Tibial nerve (tissue), 4 donors: ENCODE data around the gene ZNF285. TPM values are rescaled to one million over a fixed set of nuclear protein-coding genes. Genes with fewer than 3 reads are reported as not detected.

Experiments used
- DNase-seq, 2 donors: peaks; one replicate each; pipeline ENCODE4 v3.0.0-alpha.2; 2019; ENCODE audit warnings: low spot score in 2 of 2
- H3K27ac ChIP-seq, 4 donors: fragments of 200-600 bp; sonication (generic) in 3 of 4; one replicate each; pipeline ENCODE4 v1.5.1; 2017 to 2019; ENCODE audit warnings: mild to moderate bottlenecking in 1 of 4
- H3K27me3 ChIP-seq, 2 donors: fragments of 200-600 bp; sonication (generic) in 1 of 2; one replicate each; pipeline versions ENCODE4 v1.5.1 to v1.6.0; 2017 to 2019
- H3K36me3 ChIP-seq, 3 donors: fragments of 200-600 bp; sonication (generic); one replicate each; pipeline ENCODE4 v1.5.1; 2018 to 2019
- H3K4me1 ChIP-seq, 4 donors: fragments of 200-600 bp; sonication (generic) in 3 of 4; one replicate each; pipeline ENCODE4 v1.5.1; 2017 to 2019
- H3K4me3 ChIP-seq, 4 donors: fragments of 200-600 bp; sonication (generic) in 3 of 4; one replicate each; pipeline ENCODE4 v1.5.1; 2017 to 2019; ENCODE audit warnings: mild to moderate bottlenecking in 1 of 4, moderate library complexity in 1 of 4
- H3K9me3 ChIP-seq, 4 donors: fragments of 200-600 bp; sonication (generic) in 3 of 4; one replicate each; pipeline ENCODE4 v1.5.1; 2017 to 2019
- CTCF ChIP-seq, 5 experiments: fragments of 200-600 bp in 3 of 5; fragments of 450-650 bp in 2 of 5; sonication (generic) in 3 of 5; IDR thresholded peaks; one replicate each; pipeline ENCODE4 v1.5.1; 2016 to 2019; ENCODE audit warnings: antibody characterized with exemption in 5 of 5, mild to moderate bottlenecking in 3 of 5, moderate library complexity in 2 of 5
- EP300 ChIP-seq, 2 donors: sonication (generic); formaldehyde crosslinking; IDR thresholded peaks; one replicate each; pipeline ENCODE4 v1.6.1; 2017; ENCODE audit warnings: antibody characterized with exemption in 2 of 2, mild to moderate bottlenecking in 1 of 2
- POLR2A ChIP-seq, 2 donors: fragments of 450-650 bp; IDR thresholded peaks; one replicate each; pipeline ENCODE4 v1.6.1; 2017; ENCODE audit warnings: antibody characterized with exemption in 2 of 2, mild to moderate bottlenecking in 2 of 2, moderate library complexity in 2 of 2
- WGBS, 2 donors: methylation state at CpG; one replicate each; pipeline ENCODE4 v1.1.5; 2018; 5-methylcytosine and 5-hydroxymethylcytosine counted together
- total RNA-seq, 4 donors: library from RNA; depleted of rRNA; stranded (reverse); fragments of >200 nt; gene quantifications; one replicate each; pipeline ENCODE4 v1.1.0, GENCODE V29; 2016

ZNF285 gene
- total RNA-seq: 1 to 10 TPM; 1.9 to 6.1 (median 2.2) TPM

GRCh38 chr19:44401139-44402115 is at the start of gene ZNF285:
TSS of gene ZNF285 (minus strand) at chr19:44401608. CDS start at chr19:44397213, 4,395 bp downstream.
- Histone ChIP-seq H3K27ac (peak within 1 kb of the TSS in 1 of 4 donors; percentile 38), H3K4me1 (no peaks in the 10 kb centered on the region), H3K36me3 (peaks cover 0 to 14% (median 0%) of the 10 kb centered on the region in 3 donors), H3K27me3 (no peaks in the 10 kb centered on the region), H3K4me3 (peak within 1 kb of the TSS; percentile 14 to 51 (median 42)), H3K9me3 (peaks cover 0 to 80% (median 5%) of the 10 kb centered on the region in 4 donors)
- WGBS, 2 donors: 8% methylated on average over 43 of the region's 43 CpGs
- TF ChIP-seq CTCF (IDR thresholded peaks at IDR 0.05) (no peak), EP300 (IDR thresholded peaks at IDR 0.05) (peak in 1 of 2 donors; percentile 37), POLR2A (IDR thresholded peaks at IDR 0.05) (no peak)
- DNase-seq: peak; percentile 67 to 80

DNA sequence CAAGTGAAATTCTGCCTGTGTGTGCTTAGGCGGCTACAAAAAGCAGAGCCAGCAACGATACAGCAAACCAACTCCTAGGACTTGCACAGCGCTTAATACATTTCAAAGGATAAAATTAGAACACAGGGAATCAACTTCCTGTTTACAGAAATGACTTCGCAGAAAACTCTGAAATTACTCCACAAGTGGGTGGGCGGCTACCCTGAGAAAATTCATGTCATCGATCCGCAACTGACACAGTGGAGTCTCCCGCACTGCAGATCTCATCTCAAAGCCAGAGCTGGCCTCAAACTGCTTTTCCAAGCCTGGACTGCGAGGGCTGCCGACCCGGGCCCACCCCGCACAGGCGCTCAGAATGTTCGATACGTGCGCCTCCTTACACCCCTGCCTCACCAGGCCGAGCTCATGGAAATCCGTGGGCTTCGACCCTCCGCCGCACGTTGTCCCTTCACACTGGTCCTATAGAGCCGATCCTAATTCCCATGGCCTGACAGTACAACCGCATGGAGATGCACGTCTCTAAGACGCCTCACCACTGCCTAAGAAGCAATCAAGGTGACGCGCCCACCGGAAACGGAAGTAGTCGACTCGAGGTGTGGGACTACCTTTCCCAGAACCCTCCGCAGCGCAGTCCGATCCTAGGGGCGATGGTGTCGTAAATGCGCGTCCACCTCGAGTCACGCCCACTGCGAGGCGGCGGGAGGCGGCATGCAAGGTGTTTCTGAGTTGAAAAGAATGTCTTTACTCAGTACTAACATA is 46.7 kb upstream of the ZNF285 start, which contains the start of gene ZNF229:
Gene ZNF229, minus strand, starts transcription at position 557 of the 759 bp plus-strand sequence. CDS start 5,625 bp downstream, outside the sequence.
- WGBS, 2 donors: 3 to 5% methylated on average over 33 to 44 of the region's 45 CpGs
- Histone ChIP-seq H3K36me3 (peaks cover 0 to 38% (median 0%) of the 10 kb centered on the region in 3 donors), H3K4me3 (peak within 1 kb of the TSS; percentile 37 to 53 (median 46)), H3K27ac (peak within 1 kb of the TSS in 1 of 4 donors; percentile 28), H3K4me1 (peaks cover 0 to 12% (median 3%) of the 10 kb centered on the region in 4 donors), H3K9me3 (peaks cover 0 to 97% (median 7%) of the 10 kb centered on the region in 4 donors), H3K27me3 (no peaks in the 10 kb centered on the region)
- peak in 1 of 2 donors; percentile 36 for TF ChIP-seq EP300 (IDR thresholded peaks at IDR 0.05)
- no peak for TF ChIP-seq CTCF (IDR thresholded peaks at IDR 0.05)
- no peak for TF ChIP-seq POLR2A (IDR thresholded peaks at IDR 0.05)
- peak; percentile 23 to 55 for DNase-seq

- H3K27ac ChIP-seq: no peak overlapping the region
- peaks cover 0 to 97% (median 23%) of the 10 kb centered on the region in 4 donors for H3K9me3 ChIP-seq
- H3K4me3 ChIP-seq: no peak overlapping the region
- no peaks in the 10 kb centered on the region for H3K4me1 ChIP-seq
- WGBS, 2 donors: 96 to 97% methylated on average over 3 of the region's 3 CpGs
- no peaks in the 10 kb centered on the region for H3K27me3 ChIP-seq
- TF ChIP-seq CTCF (IDR thresholded peaks at IDR 0.05) (no peak), POLR2A (IDR thresholded peaks at IDR 0.05) (no peak)
- H3K36me3 ChIP-seq: peaks cover 0 to 97% (median 0%) of the 10 kb centered on the region in 3 donors
- no peak for DNase-seq
Observed at GRCh38 chr19:44438441-44438840, 37.0 kb upstream of the ZNF285 start.

DNA sequence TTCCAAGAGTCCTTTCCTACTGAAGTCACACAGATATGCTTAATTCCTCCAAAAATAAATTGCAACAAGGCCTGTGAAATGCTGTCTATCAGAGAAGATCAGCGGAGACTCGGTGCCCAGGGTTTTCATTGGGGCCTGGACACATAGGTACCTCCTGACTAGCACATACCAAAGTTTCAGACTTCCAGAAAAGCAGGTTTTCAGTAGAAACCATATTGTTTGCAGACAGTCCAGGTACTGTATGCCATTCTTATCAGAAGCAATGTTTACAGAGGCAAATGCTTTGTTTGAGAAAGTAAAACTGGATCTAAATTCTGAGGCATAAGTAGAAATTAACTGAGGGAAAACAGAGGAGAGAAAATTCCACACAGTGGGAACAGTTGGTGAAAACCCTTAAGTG is 34.0 kb upstream of the ZNF285 start:
- H3K36me3 ChIP-seq: peaks cover 0 to 97% (median 5%) of the 10 kb centered on the region in 3 donors
- TF ChIP-seq CTCF (IDR thresholded peaks at IDR 0.05): no peak
- no peak for TF ChIP-seq POLR2A (IDR thresholded peaks at IDR 0.05)
- no peak for TF ChIP-seq EP300 (IDR thresholded peaks at IDR 0.05)
- peaks cover 0 to 95% (median 27%) of the 10 kb centered on the region in 4 donors for H3K9me3 ChIP-seq
- H3K27me3 ChIP-seq: no peaks in the 10 kb centered on the region
- H3K27ac ChIP-seq: no peak overlapping the region
- 100% methylated on average over 2 of the region's 2 CpGs for WGBS, 2 donors
- no peaks in the 10 kb centered on the region for H3K4me1 ChIP-seq
- no peak overlapping the region for H3K4me3 ChIP-seq
- no peak for DNase-seq
